Progenitor cell of endocrine pancreas (in vitro differentiated cells): Measurements from ENCODE around the gene KLF7. TPM values are rescaled to one million over a fixed set of nuclear protein-coding genes. Genes with fewer than 3 reads are reported as not detected.

ENCODE experiments used
- DNase-seq: peaks from one replicate; pipeline ENCODE4 v3.0.0; 2021; ENCODE audit warnings: low spot score; ENCODE audit not compliant: unreplicated experiment
- H3K27ac Mint-ChIP-seq: 2 replicates; pipeline ENCODE4 v1.8.0; 2021; ENCODE audit warnings: mild to moderate bottlenecking, moderate library complexity, mixed read lengths
- H3K27me3 Mint-ChIP-seq: 2 replicates; pipeline ENCODE4 v1.8.0; 2021; ENCODE audit warnings: mixed read lengths
- H3K36me3 Mint-ChIP-seq: 2 replicates; pipeline ENCODE4 v1.8.0; 2022; ENCODE audit warnings: mixed read lengths; ENCODE audit not compliant: insufficient read depth
- H3K4me1 Mint-ChIP-seq: 2 replicates; pipeline ENCODE4 v1.8.0; 2021; ENCODE audit warnings: low read depth, mixed read lengths
- H3K4me3 Mint-ChIP-seq: 2 replicates; pipeline ENCODE4 v1.8.0; 2021; ENCODE audit warnings: low read depth, mild to moderate bottlenecking, moderate library complexity, mixed read lengths
- H3K9me3 Mint-ChIP-seq: 2 replicates; pipeline ENCODE4 v1.8.0; 2021; ENCODE audit warnings: low read depth, mixed read lengths
- CTCF ChIP-seq: fragments of 200-600 bp; sonication (generic); IDR thresholded peaks from one replicate; pipeline ENCODE4 v1.5.0; 2021; ENCODE audit warnings: antibody characterized with exemption, mild to moderate bottlenecking; ENCODE audit not compliant: unreplicated experiment
- long read RNA-seq: library from polyadenylated mRNA; unstranded; transcript quantifications from one replicate; pipeline ENCODE4 v2.0.0, GENCODE V29; 2020
- total RNA-seq: library from RNA; stranded (reverse); gene quantifications from 2 replicates; pipeline ENCODE4 v1.2.1, GENCODE V29; 2021

Gene KLF7
- 26.6 and 27.1 TPM in 2 replicates for total RNA-seq
- long read RNA-seq, full-length matches to known transcripts, result 24 of 44 reads
- long read RNA-seq, partial matches to known transcripts, result 11 of 44 reads
- long read RNA-seq, other reads (novel, unspliced or antisense), result 9 of 44 reads

GRCh38 chr2:207165121-207166038 lies at the start of gene KLF7:
TSS of gene KLF7 (minus strand) at chr2:207165948. CDS start at chr2:207165568, 380 bp downstream.
- Mint-ChIP-seq H3K36me3 (no peaks in the 10 kb centered on the region), H3K27me3 (no peaks in the 10 kb centered on the region), H3K9me3 (no peaks in the 10 kb centered on the region), H3K4me1 (peaks cover 23% of the 10 kb centered on the region), H3K4me3 (peak within 1 kb of the TSS; percentile 94), H3K27ac (peak within 1 kb of the TSS; percentile 100)
- peak; percentile 30 for DNase-seq
- TF ChIP-seq CTCF, result no peak

GRCh38 chr2:207215308-207215707 lies 49.6 kb upstream of the KLF7 start:
- no peak overlapping the region for H3K4me3 Mint-ChIP-seq
- H3K4me1 Mint-ChIP-seq, result peaks cover 14% of the 10 kb centered on the region
- DNase-seq, result no peak
- no peaks in the 10 kb centered on the region for H3K9me3 Mint-ChIP-seq
- peak overlapping the region; percentile 21 for H3K27ac Mint-ChIP-seq
- TF ChIP-seq CTCF, result no peak
- H3K27me3 Mint-ChIP-seq, result no peaks in the 10 kb centered on the region
- H3K36me3 Mint-ChIP-seq, result no peaks in the 10 kb centered on the region

- Mint-ChIP-seq H3K9me3 (peaks cover 4% of the 10 kb centered on the region), H3K27ac (no peak overlapping the region), H3K4me3 (no peak overlapping the region), H3K27me3 (no peaks in the 10 kb centered on the region), H3K36me3 (no peaks in the 10 kb centered on the region), H3K4me1 (peaks cover 10% of the 10 kb centered on the region)
- DNase-seq, result no peak
- TF ChIP-seq CTCF, result no peak
These were observed 48.7 kb upstream of the KLF7 start for GRCh38 chr2:207214446-207214845.

- H3K27me3 Mint-ChIP-seq, result no peaks in the 10 kb centered on the region
- no peaks in the 10 kb centered on the region for H3K4me1 Mint-ChIP-seq
- no peaks in the 10 kb centered on the region for H3K36me3 Mint-ChIP-seq
- TF ChIP-seq CTCF, result no peak
- DNase-seq, result no peak
- H3K9me3 Mint-ChIP-seq, result peaks cover 5% of the 10 kb centered on the region
- no peak overlapping the region for H3K27ac Mint-ChIP-seq
- no peak overlapping the region for H3K4me3 Mint-ChIP-seq
These were observed 40.3 kb upstream of the KLF7 start for GRCh38 chr2:207206011-207206410.

GRCh38 chr2:207205173-207205957 lies 39.6 kb upstream of the KLF7 start:
- Mint-ChIP-seq H3K9me3 (peaks cover 5% of the 10 kb centered on the region), H3K4me1 (no peaks in the 10 kb centered on the region), H3K36me3 (no peaks in the 10 kb centered on the region), H3K27me3 (no peaks in the 10 kb centered on the region), H3K4me3 (no peak overlapping the region), H3K27ac (no peak overlapping the region)
- no peak for TF ChIP-seq CTCF
- no peak for DNase-seq
